ENCODE measurements around the gene AIF1L.

The AIF1L gene

DNA sequence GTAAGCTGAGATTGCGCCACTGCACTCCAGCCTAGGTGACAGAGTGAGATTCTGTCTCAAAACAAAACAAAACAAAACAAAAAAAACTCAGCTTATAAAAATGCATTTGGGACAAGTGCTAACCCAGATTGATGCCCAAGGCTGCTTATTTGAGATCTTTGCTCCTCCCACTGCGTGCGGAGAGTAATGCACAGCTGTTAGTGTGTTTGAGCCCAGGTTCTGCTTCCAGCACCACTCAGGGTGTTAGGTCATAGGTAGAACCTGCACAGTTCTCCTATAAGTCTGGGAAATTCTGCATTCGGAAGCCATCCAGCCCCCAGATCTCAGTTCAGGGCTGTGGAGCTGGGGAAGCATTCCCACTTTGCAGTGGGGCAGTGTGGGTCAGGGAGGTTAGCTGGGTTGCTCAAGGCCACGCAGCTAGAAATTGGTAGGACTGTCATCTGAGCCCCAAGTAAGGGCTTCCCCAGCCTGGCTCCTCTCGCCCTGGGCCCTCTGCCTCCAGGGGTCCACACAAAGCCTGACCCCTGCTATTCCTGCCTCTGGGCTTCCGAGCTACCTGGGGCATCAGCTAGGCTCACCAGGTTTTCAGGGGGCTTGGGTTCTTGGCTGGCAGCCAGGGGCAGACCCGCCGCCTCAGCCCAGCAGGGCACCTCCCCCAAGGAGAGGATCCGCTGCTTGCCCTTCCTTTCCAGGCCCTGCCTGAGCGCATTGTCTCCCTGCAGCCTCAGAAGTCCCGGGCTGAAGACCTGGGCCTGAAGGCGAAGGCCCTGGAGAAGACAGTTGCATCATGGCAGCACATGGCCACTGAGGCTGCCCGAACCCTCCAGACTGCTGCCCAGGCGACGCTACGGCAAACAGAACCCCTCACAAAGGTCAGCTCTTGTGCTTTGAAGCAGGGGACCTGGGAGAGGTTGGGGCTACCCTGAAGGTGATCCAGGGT, 17.6 kb upstream of the AIF1L start:
- DNase-seq = no peak

DNA sequence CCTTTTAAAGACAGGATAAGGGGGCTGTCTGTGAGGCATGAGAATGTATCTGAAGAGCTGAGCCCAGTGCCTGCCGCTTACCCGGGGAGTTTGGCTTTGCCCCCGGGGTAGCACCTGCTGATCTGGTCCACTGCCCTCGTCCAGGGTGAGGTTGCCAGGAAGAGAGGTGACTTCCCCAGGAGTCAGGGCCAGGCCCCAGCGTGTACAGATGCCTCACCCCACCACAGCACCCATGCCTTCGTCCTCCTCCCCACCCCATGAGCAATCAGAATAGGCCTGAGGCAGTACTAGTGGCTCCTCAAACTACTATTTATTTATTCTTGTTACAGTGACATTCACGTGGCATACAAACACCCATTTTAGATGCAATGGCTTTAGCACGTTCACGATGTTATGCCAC, 15.7 kb upstream of the AIF1L start:
- DNase-seq = no peak

DNA sequence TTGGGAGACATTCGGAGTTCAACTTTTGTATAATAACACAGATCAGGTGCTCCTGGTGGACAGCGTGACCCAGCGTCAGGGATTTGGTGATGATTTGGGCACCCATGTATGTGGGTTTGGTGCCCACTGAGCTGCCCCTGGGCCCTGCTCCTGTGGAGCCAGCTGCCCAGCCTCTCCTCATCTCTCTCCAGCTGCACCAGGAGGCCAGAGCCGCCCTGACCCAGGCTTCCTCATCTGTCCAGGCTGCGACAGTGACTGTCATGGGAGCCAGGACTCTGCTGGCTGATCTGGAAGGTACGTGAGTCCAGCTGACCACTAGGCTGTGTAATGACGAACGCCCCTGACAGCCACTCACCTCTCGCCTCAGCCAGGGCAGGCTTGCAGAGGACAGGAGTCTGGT, 14.5 kb upstream of the AIF1L start:
- no peak for DNase-seq

DNA sequence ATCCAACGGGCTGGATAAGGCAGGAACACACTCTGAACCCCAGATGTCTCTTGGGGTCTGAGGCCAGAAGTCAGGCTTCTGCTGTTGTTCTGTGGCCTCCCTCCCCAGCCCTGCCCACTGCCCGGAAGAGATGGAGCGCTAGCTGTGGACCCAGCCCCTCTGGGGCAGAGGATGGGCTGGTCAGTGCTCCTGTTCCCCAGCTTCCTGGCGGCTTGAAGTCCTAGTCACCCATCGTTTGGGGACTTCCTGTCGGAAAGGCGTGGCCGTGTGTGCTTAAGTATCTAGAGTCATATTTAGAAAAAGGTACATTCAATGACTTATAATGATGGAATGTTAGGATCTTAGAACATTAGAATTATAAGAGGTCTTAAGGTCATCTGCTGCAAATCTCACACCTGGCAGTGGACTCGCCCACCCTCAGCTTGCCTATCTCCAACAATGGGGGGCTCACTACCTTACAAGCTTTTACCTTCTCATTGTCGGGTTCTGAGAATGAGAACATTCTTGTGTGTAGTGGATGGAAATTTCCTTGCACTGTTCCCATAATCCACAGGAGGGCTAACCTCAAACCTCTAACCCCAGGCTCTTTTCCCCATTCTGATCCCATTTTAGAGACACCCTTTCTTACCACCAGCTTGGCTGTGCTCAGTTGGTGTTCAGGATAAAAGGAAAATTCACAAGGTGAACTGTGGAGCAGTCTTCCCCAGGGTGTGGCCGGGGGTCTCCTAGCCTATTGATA, 13.4 kb upstream of the AIF1L start:
- DNase-seq = no peak

DNA sequence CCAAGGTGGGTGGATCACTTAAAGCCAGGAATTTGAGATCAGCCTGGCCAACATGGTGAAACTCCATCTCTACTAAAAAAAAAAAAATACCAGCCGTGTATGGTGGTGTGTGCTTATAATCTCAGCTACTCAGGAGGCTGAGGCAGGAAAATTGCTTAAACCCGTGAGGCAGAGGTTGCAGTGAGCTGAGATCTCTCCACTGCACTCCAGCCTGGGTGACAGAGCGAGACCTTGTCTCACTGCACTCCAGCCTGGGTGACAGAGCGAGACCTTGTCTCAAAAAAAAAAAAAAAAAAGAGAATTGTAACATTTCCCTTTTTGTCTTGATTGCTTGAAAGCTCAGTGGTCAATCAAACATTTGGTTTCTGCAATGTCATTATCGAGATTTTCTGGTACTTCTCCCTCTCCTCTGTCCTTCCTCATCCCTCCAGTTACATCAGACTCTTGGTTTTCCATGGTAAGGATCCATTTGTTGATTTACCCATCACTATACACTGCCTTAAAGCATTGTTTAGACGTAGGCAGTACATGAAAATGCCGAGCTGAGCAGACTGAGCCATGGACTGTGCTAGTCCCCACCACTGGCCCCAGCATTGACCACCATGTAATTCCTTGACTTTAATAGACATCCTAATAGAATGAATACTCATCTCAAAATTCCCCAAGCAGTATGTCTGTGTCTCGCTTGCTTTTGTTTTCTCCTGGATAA, 11.5 kb upstream of the AIF1L start:
- DNase-seq = no peak

DNA sequence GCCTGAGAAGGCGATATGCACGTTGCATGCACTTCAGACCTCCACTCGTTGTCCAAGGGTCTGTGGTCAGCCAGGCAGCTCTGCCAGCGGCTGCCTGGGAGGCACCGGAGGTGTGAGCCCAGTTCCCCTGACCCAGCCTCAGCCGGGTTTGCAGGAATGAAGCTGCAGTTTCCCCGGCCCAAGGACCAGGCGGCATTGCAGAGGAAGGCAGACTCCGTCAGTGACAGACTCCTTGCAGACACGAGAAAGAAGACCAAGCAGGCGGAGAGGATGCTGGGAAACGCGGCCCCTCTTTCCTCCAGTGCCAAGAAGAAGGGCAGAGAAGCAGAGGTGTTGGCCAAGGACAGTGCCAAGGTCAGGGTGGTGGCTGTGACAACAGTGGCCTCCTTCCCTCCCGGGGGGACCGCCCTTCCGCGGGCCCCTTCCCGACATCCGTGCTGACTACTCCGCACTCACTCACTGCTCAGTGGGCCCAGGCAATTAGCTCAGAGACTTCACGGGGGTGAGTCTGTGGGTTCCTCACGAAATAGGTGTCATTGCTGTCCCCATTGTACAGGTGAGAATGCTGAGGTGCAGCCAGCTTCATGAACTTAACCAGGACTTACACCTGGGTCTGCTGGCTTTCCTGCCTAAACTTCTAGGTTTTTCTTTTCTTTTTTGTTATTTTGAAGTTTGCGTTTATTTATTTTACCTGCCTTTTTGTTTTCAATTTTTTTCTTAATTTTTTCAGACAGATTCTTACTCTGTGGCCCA, 10.8 kb upstream of the AIF1L start:
- DNase-seq = no peak

DNA sequence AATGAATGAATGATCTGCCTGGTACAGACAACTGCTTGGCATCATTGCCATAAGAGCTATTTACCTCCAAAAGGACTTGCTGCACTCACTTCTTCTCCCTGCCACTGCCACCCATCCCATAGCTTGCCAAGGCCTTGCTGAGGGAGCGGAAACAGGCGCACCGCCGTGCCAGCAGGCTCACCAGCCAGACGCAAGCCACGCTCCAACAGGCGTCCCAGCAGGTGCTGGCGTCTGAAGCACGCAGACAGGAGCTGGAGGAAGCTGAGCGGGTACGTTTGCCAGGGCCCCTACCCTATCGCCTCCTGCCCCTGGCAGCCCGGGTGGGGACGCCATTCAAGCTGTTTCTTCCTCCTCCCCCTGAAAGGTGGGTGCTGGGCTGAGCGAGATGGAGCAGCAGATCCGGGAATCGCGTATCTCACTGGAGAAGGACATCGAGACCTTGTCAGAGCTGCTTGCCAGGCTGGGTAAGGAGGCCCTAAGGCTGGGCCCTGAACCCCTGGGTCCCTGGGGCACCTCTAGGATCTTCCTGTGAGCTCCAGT, 8.9 kb upstream of the AIF1L start:
- DNase-seq = no peak

DNA sequence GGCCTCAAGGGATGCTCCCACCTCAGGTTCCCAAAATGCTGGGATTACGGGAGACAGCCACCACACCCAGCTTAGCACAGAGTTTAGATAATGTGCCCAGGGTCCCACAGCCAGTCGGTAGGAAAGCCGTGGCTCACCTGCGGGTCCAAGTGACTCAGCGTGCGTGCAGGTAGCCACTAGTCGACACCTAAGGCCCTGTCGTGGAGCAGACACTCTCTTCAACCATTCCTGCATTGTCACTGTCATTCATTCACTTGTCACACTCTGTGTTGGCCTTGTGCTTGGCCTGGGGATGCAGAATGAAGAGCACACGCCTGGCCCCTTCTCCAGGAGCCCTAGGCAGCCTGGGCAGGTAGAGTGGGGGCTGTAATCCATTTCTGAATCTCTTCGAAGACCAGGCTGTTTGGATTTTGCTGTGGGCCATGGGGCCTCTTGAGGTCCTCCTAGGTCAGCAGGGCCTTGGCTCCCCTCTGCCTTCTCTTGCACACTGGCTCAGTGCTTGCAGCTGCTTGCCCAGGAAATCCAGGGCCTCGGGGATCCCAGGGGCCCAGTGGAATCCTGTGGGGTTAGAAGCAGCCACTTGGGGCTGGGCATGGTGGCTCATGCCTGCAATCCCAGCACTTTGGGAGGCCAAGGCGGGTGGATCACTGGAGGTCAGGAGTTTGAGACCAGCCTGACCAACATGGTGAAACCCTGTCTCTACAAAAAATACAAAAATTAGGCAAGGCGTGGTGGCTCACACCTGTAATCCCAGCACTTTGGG, 6.1 kb upstream of the AIF1L start:
- no peak for DNase-seq

DNA sequence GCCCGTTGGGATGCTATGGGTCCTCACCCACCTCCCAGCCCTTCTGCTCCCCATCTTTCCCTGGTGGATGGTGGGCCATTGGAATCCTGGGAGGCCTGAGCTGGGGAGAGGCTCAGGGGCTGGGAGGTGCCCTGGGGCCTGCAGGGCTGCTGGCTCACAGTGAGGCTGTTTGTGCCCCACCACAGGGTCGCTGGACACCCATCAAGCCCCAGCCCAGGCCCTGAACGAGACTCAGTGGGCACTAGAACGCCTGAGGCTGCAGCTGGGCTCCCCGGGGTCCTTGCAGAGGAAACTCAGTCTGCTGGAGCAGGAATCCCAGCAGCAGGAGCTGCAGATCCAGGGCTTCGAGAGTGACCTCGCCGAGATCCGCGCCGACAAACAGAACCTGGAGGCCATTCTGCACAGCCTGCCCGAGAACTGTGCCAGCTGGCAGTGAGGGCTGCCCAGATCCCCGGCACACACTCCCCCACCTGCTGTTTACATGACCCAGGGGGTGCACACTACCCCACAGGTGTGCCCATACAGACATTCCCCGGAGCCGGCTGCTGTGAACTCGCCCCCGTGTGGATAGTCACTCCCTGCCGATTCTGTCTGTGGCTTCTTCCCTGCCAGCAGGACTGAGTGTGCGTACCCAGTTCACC, 4.9 kb upstream of the AIF1L start:
- DNase-seq = no peak

DNA sequence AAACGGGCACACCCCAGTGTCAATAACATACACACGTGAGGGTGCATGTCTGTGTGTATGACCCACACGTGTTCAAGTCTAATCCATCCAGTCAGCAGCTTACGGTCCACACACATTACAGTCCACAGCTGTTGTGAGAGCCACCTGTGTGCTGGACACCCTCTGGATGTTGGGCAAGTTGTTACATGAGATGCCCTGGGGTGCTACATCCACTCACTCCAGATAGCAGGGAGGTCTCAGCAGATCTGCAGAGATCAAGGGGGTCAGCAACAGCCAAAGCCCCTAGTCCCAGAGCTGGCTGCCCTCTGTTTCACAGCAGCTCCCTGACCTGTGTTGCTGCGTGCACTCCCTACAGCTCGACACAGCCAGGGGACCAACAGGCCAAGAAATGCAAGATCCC, 4.3 kb upstream of the AIF1L start:
- no peak for DNase-seq

DNA sequence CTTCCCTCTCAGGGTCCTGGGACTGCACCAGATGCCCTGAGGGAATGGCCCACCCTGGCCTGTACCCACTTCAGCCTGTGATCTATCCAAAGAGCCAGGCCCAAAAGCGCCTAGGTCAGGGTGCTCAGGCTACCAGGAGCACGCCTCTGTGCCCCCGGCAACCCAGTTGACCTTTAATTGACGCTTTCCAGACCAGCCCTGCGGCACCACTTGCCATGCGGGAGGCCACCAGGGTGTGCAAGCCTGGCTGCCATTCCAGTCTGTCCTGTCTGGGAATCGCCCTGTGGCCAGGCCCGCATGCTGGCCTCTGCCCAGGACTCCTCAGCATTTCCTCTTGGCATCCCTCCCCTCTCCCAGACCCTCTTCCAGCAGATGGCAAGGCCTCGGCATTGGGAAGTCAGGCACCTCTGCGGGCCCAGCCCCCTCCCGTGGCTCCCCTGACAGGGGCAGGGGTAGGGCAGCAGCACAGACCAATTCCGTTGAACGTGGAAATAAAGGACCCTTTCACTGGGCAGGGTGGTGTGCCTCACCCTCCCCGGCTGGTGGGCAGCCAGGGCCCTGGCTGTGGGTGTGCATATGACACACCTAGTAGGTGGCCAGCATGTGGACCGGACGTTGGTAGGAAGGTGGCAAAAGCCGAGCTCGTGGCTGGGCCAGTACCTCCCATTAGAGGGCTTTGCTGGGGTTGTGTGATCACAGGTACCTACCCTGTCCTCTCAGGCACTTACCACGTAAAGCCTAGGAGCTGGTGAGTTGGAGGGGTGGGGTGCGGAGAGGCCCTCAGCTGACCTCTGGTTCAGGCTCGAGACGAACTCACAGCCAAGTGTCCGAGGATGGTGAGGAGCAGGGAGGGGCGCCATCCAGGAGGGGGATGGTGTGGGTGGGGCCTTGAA, 3.5 kb upstream of the AIF1L start:
- no peak for DNase-seq

DNA sequence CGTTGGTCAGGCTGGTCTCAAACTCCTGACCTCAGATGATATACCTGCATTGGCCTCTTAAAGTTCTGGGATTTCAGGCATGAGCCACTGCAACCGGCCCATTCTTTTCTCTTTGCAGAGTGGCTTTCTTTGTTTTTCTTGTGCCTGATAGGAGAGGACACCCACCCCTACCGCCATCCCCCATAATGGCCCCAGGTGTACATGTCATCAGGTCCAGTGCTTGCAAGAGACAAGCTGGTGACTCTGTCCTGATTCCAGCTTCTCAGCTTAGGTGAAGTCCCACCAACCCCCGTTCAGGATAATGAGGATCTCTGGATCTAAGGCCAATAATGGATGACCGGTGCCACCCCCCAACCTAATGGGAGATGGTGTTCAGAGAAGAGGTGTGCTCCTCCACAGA, 2.3 kb upstream of the AIF1L start:
- no peak for DNase-seq

DNA sequence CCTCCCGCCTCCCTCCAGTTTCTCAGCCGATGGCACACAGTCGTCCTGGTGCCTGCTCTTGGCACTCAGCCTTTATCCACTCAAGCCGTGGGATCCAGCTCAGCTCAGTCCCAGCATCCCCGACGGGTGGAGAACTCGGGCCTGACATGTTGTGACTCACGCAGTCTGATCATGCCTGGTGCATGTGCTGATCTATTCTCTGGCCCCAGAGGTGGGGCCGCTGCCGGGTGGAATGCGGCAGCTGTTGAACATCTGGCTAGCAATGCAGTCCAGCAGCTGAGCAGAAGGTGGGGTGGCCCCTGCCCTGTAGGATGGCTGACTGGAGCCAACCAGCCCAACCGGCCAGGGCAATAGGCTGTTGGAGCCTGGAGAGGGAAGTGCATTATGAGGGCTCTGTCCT, 1.7 kb upstream of the AIF1L start:
- DNase-seq = no peak

DNA sequence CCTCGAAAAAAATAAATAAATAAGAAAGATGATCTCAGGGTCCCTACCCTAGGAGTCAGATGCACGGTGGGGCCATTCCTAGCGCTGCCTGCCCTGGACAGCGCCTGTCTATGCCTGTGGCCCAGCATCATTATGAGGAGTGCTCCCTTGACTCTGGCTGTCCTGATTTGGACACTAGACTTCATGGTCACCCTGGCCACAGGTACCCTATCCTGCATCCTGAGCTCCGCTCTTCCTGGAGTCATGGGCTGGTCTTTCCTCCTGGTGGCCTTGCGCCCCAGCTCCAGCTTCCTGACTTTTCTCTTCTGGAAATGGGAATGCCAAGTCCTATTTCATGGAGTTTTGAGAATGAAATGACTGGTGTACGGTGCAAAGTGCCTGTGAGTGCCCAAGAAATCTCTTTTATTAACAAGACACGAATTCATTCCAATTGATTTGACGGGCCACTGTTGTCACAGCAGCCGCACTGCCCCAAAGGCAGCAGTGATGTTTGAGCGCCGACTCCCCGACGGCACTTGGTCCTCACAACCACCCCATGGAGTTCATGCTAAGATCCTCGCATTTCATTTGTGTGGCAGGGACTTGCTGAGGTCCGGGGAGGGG, 564 bp upstream of the AIF1L start:
- DNase-seq = no peak

DNA sequence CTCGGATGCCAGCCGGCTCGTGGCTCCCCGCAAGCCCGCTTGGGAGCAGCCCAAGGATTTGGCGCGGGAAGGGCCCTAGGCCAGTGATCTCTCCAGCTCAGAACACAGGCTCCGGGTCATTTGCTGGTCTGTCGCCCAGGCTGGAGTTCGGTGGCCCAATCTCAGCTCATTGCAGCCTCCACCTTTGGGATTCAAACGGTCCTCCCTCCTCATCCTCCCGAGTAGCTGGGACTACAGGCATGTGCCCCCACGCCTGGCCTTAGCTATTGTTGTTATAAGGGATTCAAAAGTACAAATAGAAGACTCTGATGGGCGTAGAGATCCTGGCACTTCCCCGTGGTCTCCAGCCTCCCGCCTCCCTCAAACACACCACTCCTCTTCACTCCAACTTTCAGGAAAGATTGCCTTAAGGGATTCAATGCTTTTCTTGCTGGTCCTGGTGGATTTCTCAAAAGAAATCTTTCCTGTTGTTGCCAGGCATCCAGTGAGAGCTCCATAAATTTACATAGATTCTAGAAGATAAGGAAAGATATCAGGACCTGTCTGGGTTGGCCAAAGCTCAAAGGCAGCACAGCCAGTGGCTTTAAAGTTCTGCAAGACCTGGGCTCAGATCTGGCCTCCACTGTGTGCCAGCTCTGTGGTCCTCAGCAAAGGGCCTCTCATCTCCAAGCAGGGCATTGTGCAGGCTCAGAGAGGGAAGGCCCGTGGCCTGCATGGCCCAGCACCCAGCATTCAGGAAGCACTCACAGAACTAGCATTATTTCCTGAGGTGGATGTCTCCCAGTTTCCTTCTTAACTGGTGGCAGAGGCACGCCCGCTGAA, 1.0 kb downstream of the AIF1L start:
- DNase-seq = no peak

DNA sequence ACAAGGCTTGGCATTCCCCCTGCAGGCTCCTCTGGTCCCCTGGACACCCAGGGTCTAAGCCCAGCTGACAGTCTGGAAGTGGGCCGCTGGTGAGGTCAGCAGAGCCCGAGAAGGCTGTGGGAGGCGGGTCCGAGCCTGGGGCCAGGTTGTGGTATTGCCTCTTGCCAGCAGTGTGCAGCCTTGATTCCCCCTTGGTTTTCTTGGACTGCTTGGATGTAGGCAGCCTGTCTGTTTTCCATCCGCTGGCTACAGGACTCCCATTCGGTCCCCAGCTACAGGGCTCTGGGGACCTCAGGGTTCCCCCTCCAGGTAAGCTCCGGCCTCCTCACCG, 1.6 kb downstream of the AIF1L start:
- no peak for DNase-seq

DNA sequence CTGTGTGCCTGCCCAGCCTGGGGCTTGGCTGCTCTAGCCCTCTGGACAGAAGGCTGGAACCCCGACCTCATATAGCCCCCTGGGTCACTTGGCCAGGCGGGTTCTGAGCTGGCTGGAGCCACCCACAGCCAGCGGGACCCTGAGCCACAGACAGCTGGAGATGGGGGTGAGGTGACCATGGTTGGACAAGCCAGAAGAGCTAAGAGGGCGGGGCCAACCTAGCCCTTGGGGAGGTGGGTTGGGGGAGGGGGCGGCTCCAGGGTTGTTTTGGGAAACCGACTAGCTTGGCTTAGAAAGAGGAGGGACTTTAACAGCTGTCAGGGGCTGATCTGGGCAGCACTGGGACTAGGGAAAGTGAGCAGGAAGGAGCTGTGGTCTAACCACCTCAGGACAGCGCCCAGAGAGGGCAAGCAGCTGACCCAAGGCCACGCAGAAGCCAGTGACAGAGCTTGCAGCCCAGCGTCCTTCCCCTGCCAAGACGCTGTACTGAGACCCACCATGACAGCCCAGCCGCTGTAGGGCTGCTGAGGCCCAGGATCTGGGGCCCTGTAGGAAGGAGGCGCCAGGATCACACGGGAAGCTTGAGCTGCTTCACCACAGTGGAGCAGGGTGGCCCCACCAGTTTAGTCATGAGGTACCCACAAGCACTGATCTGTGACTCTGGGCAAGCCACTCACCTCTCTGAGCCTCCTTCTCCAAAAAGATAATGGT, 2.2 kb downstream of the AIF1L start:
- DNase-seq = no peak

DNA sequence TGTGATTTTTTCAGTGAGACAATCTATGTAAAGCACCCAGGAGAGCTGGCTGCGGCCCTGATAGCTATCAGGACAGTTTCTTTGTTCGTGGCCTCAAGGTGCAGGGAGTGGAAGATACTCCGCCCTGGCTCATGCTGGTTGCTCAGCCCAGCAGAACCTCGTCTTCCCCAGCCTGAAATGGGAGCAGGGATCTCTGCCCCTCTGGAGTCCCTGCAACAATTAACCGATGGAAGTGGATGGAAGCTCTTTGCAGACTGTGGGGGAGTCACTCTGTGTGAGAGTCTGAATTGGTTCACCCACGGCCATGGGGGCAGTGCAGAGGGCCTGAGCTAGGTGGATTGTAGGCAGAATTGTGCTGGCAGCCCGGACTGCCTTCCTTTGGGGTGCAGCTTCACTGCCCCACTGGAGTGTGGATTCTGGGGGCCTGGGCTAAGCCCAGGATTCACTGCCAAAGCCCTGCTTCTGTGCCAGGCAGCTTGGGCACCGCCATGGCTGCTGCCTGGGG, 2.8 kb downstream of the AIF1L start:
- DNase-seq = peak; percentile 7
